HCT116 (cell line): Measurements from ENCODE around the gene RHBDF2. TPM values are rescaled to one million over a fixed set of nuclear protein-coding genes. Genes with fewer than 3 reads are reported as not detected.
A peak's percentile ranks its signal among the peaks of the same experiment; 100 is the strongest.

Experiments used
- ATAC-seq: fragments of 200-7000 bp; cut with Tn5 transposase; 2 replicates; pipeline ENCODE4 v1.9.1; 2020; ENCODE audit warnings: mild to moderate bottlenecking, moderate library complexity
- BruUV-seq: library from RNA; stranded (reverse); fragments of 400-500 nt; replicated peaks from 2 replicates; lab custom pipeline; 2021; lab: Mats Ljungman, UMichigan
- CTCF ChIA-PET: fragments of 300-600 bp; sonication (Branson Sonifier 250); formaldehyde crosslinking; loops from one replicate; lab custom pipeline; 2021; ENCODE audit warnings: antibody characterized with exemption; lab: Charles Lee
- POLR2A ChIA-PET: fragments of 300-600, 350-600 bp; sonication (Branson Sonifier 250); formaldehyde crosslinking; loops from one replicate; lab custom pipeline; 2021; ENCODE audit warnings: antibody characterized with exemption; lab: Charles Lee
- RAD21 ChIA-PET, 2 experiments: fragments of 300-600 bp; sonication (Branson Sonifier 250); formaldehyde crosslinking; loops; one replicate each; lab custom pipeline; 2023; ENCODE audit warnings: low total read pairs in 2 of 2; ENCODE audit not compliant: uncharacterized antibody in 2 of 2, unreplicated experiment in 2 of 2, low non-redundant PET in 1 of 2; lab: Charles Lee
- DNase-seq: peaks from one replicate; pipeline ENCODE4 v3.0.0-alpha.2; 2010; ENCODE audit warnings: low read depth, low spot score
- H2AFZ ChIP-seq: fragments of 200-600 bp; shearing (Covaris generic), sonication (generic); 2 replicates; pipeline ENCODE4 v1.6.1; 2017; ENCODE audit warnings: low read depth, mixed run types, mixed read lengths, antibody characterized with exemption, low read length; ENCODE audit not compliant: poor library complexity, severe bottlenecking
- H3K27ac ChIP-seq: 2 replicates; pipeline ENCODE4 v1.5.1; 2012; ENCODE audit warnings: low read depth, low read length
- H3K27me3 ChIP-seq: fragments of 200-600 bp; sonication (generic); 2 replicates; pipeline ENCODE4 v1.6.1; 2016; ENCODE audit warnings: mixed run types, low read length, mixed read lengths; ENCODE audit not compliant: insufficient read depth
- H3K36me3 ChIP-seq, 2 experiments: fragments of 200-500 bp in 1 of 2; fragments of 200-600 bp in 1 of 2; sonication (Bioruptor generic) in 1 of 2; sonication (generic) in 1 of 2; 2 replicates each; pipeline versions ENCODE4 v1.5.1 to v1.6.1; 2014 to 2016; ENCODE audit warnings: low read length in 2 of 2, inconsistent platforms in 1 of 2, mixed read lengths in 1 of 2, mixed run types in 1 of 2; ENCODE audit not compliant: insufficient read depth in 2 of 2, control insufficient read depth in 1 of 2
- H3K4me1 ChIP-seq, 2 experiments: fragments of 200-600 bp in 1 of 2; sonication (generic) in 1 of 2; 2 replicates each; pipeline versions ENCODE4 v1.5.1 to v1.6.1; 2012 to 2017; ENCODE audit warnings: low read length in 2 of 2, inconsistent platforms in 1 of 2, mild to moderate bottlenecking in 1 of 2, mixed read lengths in 1 of 2, mixed run types in 1 of 2, moderate library complexity in 1 of 2; ENCODE audit not compliant: insufficient read depth in 2 of 2, control insufficient read depth in 1 of 2
- H3K4me2 ChIP-seq: fragments of 200-600 bp; sonication (generic); 2 replicates; pipeline ENCODE4 v1.6.1; 2017; ENCODE audit warnings: mixed run types, low read length, mixed read lengths
- H3K4me3 ChIP-seq, 2 experiments: fragments of 200-600 bp in 1 of 2; sonication (generic) in 1 of 2; replicated peaks in 1 of 2; 2 replicates each; pipeline ENCODE4 v1.5.1; 2011 to 2016; ENCODE audit warnings: low read length in 2 of 2, control low read depth in 1 of 2, low read depth in 1 of 2, mild to moderate bottlenecking in 1 of 2, mixed read lengths in 1 of 2, mixed run types in 1 of 2
- H3K79me2 ChIP-seq: fragments of 200-600 bp; sonication (generic); 2 replicates; pipeline ENCODE4 v1.6.1; 2017; ENCODE audit warnings: mild to moderate bottlenecking, mixed run types, low read length, moderate library complexity, mixed read lengths; ENCODE audit not compliant: insufficient read depth
- H3K9ac ChIP-seq: fragments of 200-600 bp; sonication (generic); 2 replicates; pipeline ENCODE4 v1.6.1; 2016; ENCODE audit warnings: low read length, mixed read lengths
- H3K9me2 ChIP-seq: fragments of 200-600 bp; sonication (generic), shearing (Covaris generic); 2 replicates; pipeline ENCODE4 v1.6.1; 2017; ENCODE audit warnings: mixed run types, mild to moderate bottlenecking, moderate library complexity; ENCODE audit not compliant: insufficient read depth
- H3K9me3 ChIP-seq, 2 experiments: fragments of 200-500 bp in 1 of 2; fragments of 200-600 bp in 1 of 2; sonication (Bioruptor generic) in 1 of 2; sonication (generic) in 1 of 2; 2 replicates each; pipeline ENCODE4 v1.6.1; 2014 to 2017; ENCODE audit warnings: low read length in 2 of 2, mixed read lengths in 2 of 2, inconsistent platforms in 1 of 2, low read depth in 1 of 2, mild to moderate bottlenecking in 1 of 2, mixed run types in 1 of 2, moderate library complexity in 1 of 2; ENCODE audit not compliant: control insufficient read depth in 1 of 2, insufficient read depth in 1 of 2
- H4K20me1 ChIP-seq: fragments of 200-600 bp; sonication (generic), shearing (Covaris generic); 2 replicates; pipeline ENCODE4 v1.6.1; 2017; ENCODE audit warnings: mixed run types, mild to moderate bottlenecking, moderate library complexity; ENCODE audit not compliant: insufficient read depth
- CBX3 ChIP-seq: IDR thresholded peaks from 2 replicates; pipeline ENCODE4 v1.6.1; 2012; ENCODE audit warnings: low read depth
- CEBPB ChIP-seq: IDR thresholded peaks from 2 replicates; pipeline ENCODE4 v1.6.1; 2012; ENCODE audit warnings: low read depth
- CTCF ChIP-seq, 3 experiments: fragments of 200-600 bp in 1 of 3; sonication (generic) in 1 of 3; IDR thresholded peaks in 2 of 3; conservative IDR thresholded peaks in 1 of 3; 2 replicates each; pipeline ENCODE4 v1.5.1; 2012 to 2017; ENCODE audit warnings: low read depth in 2 of 3, low read length in 2 of 3, antibody characterized with exemption in 1 of 3, borderline replicate concordance in 1 of 3, control low read depth in 1 of 3, mild to moderate bottlenecking in 1 of 3, mixed read lengths in 1 of 3, mixed run types in 1 of 3, moderate library complexity in 1 of 3; ENCODE audit not compliant: insufficient read depth in 1 of 3
- EGR1 ChIP-seq: IDR thresholded peaks from 2 replicates; pipeline ENCODE4 v1.6.1; 2012; ENCODE audit warnings: low read depth
- ELF1 ChIP-seq: IDR thresholded peaks from 2 replicates; pipeline ENCODE4 v1.6.1; 2012; ENCODE audit warnings: low read depth, borderline replicate concordance
- EZH2 ChIP-seq: fragments of 200-600 bp; sonication (generic); IDR thresholded peaks from 2 replicates; pipeline ENCODE4 v1.6.1; 2017; ENCODE audit warnings: antibody characterized with exemption, mixed run types
- EZH2phosphoT487 ChIP-seq: fragments of 200-600 bp; IDR thresholded peaks from 2 replicates; pipeline ENCODE4 v1.6.1; 2018; ENCODE audit warnings: antibody characterized with exemption, borderline replicate concordance
- JUND ChIP-seq: IDR thresholded peaks from 2 replicates; pipeline ENCODE4 v1.6.1; 2012
- MAX ChIP-seq: IDR thresholded peaks from 2 replicates; pipeline ENCODE4 v1.6.1; 2012
- POLR2A ChIP-seq: IDR thresholded peaks from 2 replicates; pipeline ENCODE4 v1.7.0; 2011; ENCODE audit warnings: borderline replicate concordance; ENCODE audit not compliant: insufficient read depth, insufficient read length; ENCODE audit errors: extremely low read depth
- POLR2AphosphoS5 ChIP-seq: IDR thresholded peaks from 2 replicates; pipeline ENCODE4 v1.6.1; 2011; ENCODE audit warnings: mild to moderate bottlenecking, low read depth, low read length, moderate library complexity
- RAD21 ChIP-seq: IDR thresholded peaks from 2 replicates; pipeline ENCODE4 v1.6.1; 2012; ENCODE audit warnings: low read depth, mild to moderate bottlenecking
- REST ChIP-seq: IDR thresholded peaks from 2 replicates; pipeline ENCODE4 v1.6.1; 2012; ENCODE audit warnings: low read depth
- SP1 ChIP-seq: IDR thresholded peaks from 2 replicates; pipeline ENCODE4 v1.6.1; 2012; ENCODE audit warnings: low read depth
- SRF ChIP-seq: IDR thresholded peaks from 2 replicates; pipeline ENCODE4 v1.6.1; 2012; ENCODE audit warnings: low read depth
- TCF7L2 ChIP-seq: IDR thresholded peaks from 2 replicates; pipeline ENCODE4 v1.7.0; 2011; ENCODE audit warnings: borderline replicate concordance, inconsistent platforms; ENCODE audit not compliant: insufficient read depth, insufficient read length; ENCODE audit errors: extremely low read depth
- YY1 ChIP-seq: IDR thresholded peaks from 2 replicates; pipeline ENCODE4 v1.6.1; 2011; ENCODE audit warnings: low read length, low read depth, moderate library complexity, mild to moderate bottlenecking; ENCODE audit not compliant: insufficient replicate concordance; ENCODE audit errors: extremely low read depth
- ZFX ChIP-seq: fragments of 450-650 bp; IDR thresholded peaks from 2 replicates; pipeline ENCODE4 v1.6.1; 2017
- ZNF274 ChIP-seq: fragments of 200-500 bp; sonication (Bioruptor generic); IDR thresholded peaks from 2 replicates; pipeline ENCODE4 v1.6.1; 2014; ENCODE audit warnings: mild to moderate bottlenecking, low read depth, low read length, inconsistent platforms
- intact Hi-C: fragments of 100-400 bp; cut with micrococcal nuclease; formaldehyde crosslinking; loops from 2 replicates; pipeline ENCODE4 v1.10.0; 2022
- total RNA-seq: library from RNA; stranded (reverse); gene quantifications from one replicate; pipeline ENCODE4 v1.2.1, GENCODE V29; 2021; ENCODE audit not compliant: unreplicated experiment

Gene RHBDF2
- total RNA-seq, 1 experiment from 2014 or later = 61.1 TPM

GRCh38 chr17:76492989-76493501 lies 8.2 kb downstream of the RHBDF2 start:
- Histone ChIP-seq H3K27me3 (no peaks in the 10 kb centered on the region), H3K9me3 (no peaks in the 10 kb centered on the region), H3K27ac (no peak overlapping the region), H3K4me1 (peaks cover 4 to 41% of the 10 kb centered on the region in 2 experiments; a peak in 2 of 4 replicates), H3K4me3 (no peak overlapping the region), H2AFZ (no peak overlapping the region), H3K79me2 (peaks cover 26% of the 10 kb centered on the region), H3K9ac (no peak overlapping the region), H3K36me3 (no peaks in the 10 kb centered on the region; a peak in 1 of 4 replicates), H4K20me1 (no peaks in the 10 kb centered on the region), H3K9me2 (no peaks in the 10 kb centered on the region), H3K4me2 (peak overlapping the region; percentile 31)
- no TSS peak for BruUV-seq
- no peak for ATAC-seq
- intact Hi-C loops = no loop called here
- DNase-seq = no peak
- ChIA-PET RAD21 (no interaction called here), CTCF (interaction anchor here (1.0 kb wide), 1 partner anchor 122 kb away, joined by 3 read pairs; no protein-coding TSS in a partner anchor), POLR2A (no interaction called here)
- TF ChIP-seq SRF = no peak
- no peak for TF ChIP-seq EZH2phosphoT487
- TF ChIP-seq RAD21 = no peak
- TF ChIP-seq POLR2AphosphoS5 = no peak
- TF ChIP-seq CEBPB = no peak
- no peak for TF ChIP-seq SP1
- no peak for TF ChIP-seq CBX3
- TF ChIP-seq EZH2 = no peak
- TF ChIP-seq REST = no peak
- TF ChIP-seq TCF7L2 = no peak
- TF ChIP-seq YY1 = no peak
- no peak for TF ChIP-seq JUND
- no peak for TF ChIP-seq CTCF (IDR thresholded peaks at IDR 0.05 in 2 of 3, conservative IDR thresholded peaks at IDR 0.05 in 1 of 3; ENCODE audit: borderline replicate concordance in 1 of 3, insufficient read depth in 1 of 3, low read depth in 2 of 3, low read length in 2 of 3)
- TF ChIP-seq ELF1 = no peak
- TF ChIP-seq ZNF274 = no peak
- TF ChIP-seq MAX = no peak
- no peak for TF ChIP-seq POLR2A
- TF ChIP-seq EGR1 = no peak
- no peak for TF ChIP-seq ZFX
